Measurements from ENCODE around the gene DGAT2. TPM values are rescaled to one million over a fixed set of nuclear protein-coding genes. Genes with fewer than 3 reads are reported as not detected.
A peak's percentile ranks its signal among the peaks of the same experiment; 100 is the strongest.

Gene DGAT2
- total RNA-seq, 1 donor from 2014 or later = 1.3 TPM

GRCh38 chr11:75792997-75793800 is 24.6 kb downstream of the DGAT2 start:
- Mint-ChIP-seq H3K27ac (ENCODE audit: unreplicated experiment) (no peak overlapping the region), H3K4me1 (ENCODE audit: low read depth) (peaks cover 4% of the 10 kb centered on the region), H3K36me3 (ENCODE audit: low read depth) (no peaks in the 10 kb centered on the region), H3K9me3 (ENCODE audit: low read depth) (no peaks in the 10 kb centered on the region), H3K4me3 (ENCODE audit: unreplicated experiment) (no peak overlapping the region), H3K27me3 (ENCODE audit: low read depth) (no peaks in the 10 kb centered on the region)
- TF ChIP-seq CTCF (IDR thresholded peaks at IDR 0.05) = no peak
- no peak for DNase-seq (ENCODE audit: low spot score)

GRCh38 chr11:75793966-75794365 is 25.4 kb downstream of the DGAT2 start:
- H3K36me3 Mint-ChIP-seq (ENCODE audit: low read depth) = no peaks in the 10 kb centered on the region
- DNase-seq (ENCODE audit: low spot score) = no peak
- TF ChIP-seq CTCF (IDR thresholded peaks at IDR 0.05) = no peak
- no peaks in the 10 kb centered on the region for H3K9me3 Mint-ChIP-seq (ENCODE audit: low read depth)
- H3K4me1 Mint-ChIP-seq (ENCODE audit: low read depth) = peaks cover 4% of the 10 kb centered on the region
- no peak overlapping the region for H3K27ac Mint-ChIP-seq (ENCODE audit: unreplicated experiment)
- no peaks in the 10 kb centered on the region for H3K27me3 Mint-ChIP-seq (ENCODE audit: low read depth)
- H3K4me3 Mint-ChIP-seq (ENCODE audit: unreplicated experiment) = no peak overlapping the region

- Mint-ChIP-seq H3K4me3 (ENCODE audit: unreplicated experiment) (no peak overlapping the region), H3K36me3 (ENCODE audit: low read depth) (no peaks in the 10 kb centered on the region), H3K4me1 (ENCODE audit: low read depth) (peaks cover 4% of the 10 kb centered on the region), H3K27ac (ENCODE audit: unreplicated experiment) (no peak overlapping the region), H3K27me3 (ENCODE audit: low read depth) (no peaks in the 10 kb centered on the region), H3K9me3 (ENCODE audit: low read depth) (no peaks in the 10 kb centered on the region)
- peak; percentile 36 for DNase-seq (ENCODE audit: low spot score)
- TF ChIP-seq CTCF (IDR thresholded peaks at IDR 0.05) = no peak
Observed at GRCh38 chr11:75795276-75796090, 26.9 kb downstream of the DGAT2 start.

GRCh38 chr11:75796091-75796435 is 27.5 kb downstream of the DGAT2 start:
- Mint-ChIP-seq H3K27ac (ENCODE audit: unreplicated experiment) (no peak overlapping the region), H3K4me3 (ENCODE audit: unreplicated experiment) (no peak overlapping the region), H3K9me3 (ENCODE audit: low read depth) (no peaks in the 10 kb centered on the region), H3K4me1 (ENCODE audit: low read depth) (peaks cover 4% of the 10 kb centered on the region), H3K36me3 (ENCODE audit: low read depth) (no peaks in the 10 kb centered on the region), H3K27me3 (ENCODE audit: low read depth) (no peaks in the 10 kb centered on the region)
- no peak for TF ChIP-seq CTCF (IDR thresholded peaks at IDR 0.05)
- DNase-seq (ENCODE audit: low spot score) = peak; percentile 26

- no peak for DNase-seq (ENCODE audit: low spot score)
- no peaks in the 10 kb centered on the region for H3K36me3 Mint-ChIP-seq (ENCODE audit: low read depth)
- no peak for TF ChIP-seq CTCF (IDR thresholded peaks at IDR 0.05)
- H3K27ac Mint-ChIP-seq (ENCODE audit: unreplicated experiment) = no peak overlapping the region
- no peaks in the 10 kb centered on the region for H3K27me3 Mint-ChIP-seq (ENCODE audit: low read depth)
- H3K4me3 Mint-ChIP-seq (ENCODE audit: unreplicated experiment) = no peak overlapping the region
- H3K4me1 Mint-ChIP-seq (ENCODE audit: low read depth) = peaks cover 4% of the 10 kb centered on the region
- no peaks in the 10 kb centered on the region for H3K9me3 Mint-ChIP-seq (ENCODE audit: low read depth)
Observed at GRCh38 chr11:75797116-75797515, 28.5 kb downstream of the DGAT2 start.

All from chondrocyte (in vitro differentiated cells).